Liver (tissue), 3 donors: ENCODE data around the gene ENDOU.

ENCODE experiments used
- CTCF ChIP-seq: fragments of 150-350 bp; IDR thresholded peaks from 2 replicates; pipeline ENCODE4 v1.5.1; 2017; ENCODE audit warnings: improper control_type of control experiment, low read depth, low read length; ENCODE audit not compliant: missing input control
- EGR1 ChIP-seq, 2 donors: IDR thresholded peaks; 2 replicates each; pipeline ENCODE4 v1.6.1; 2016 to 2018; ENCODE audit warnings: antibody characterized with exemption in 2 of 2, low read depth in 2 of 2
- GABPA ChIP-seq, 2 donors: IDR thresholded peaks in 1 of 2; conservative IDR thresholded peaks in 1 of 2; 2 replicates each; pipeline ENCODE4 v1.6.1; 2016; ENCODE audit warnings: antibody characterized with exemption in 2 of 2, mild to moderate bottlenecking in 1 of 2, moderate library complexity in 1 of 2
- JUND ChIP-seq, 2 donors: IDR thresholded peaks; 2 replicates each; pipeline ENCODE4 v1.6.1; 2016; ENCODE audit warnings: antibody characterized with exemption in 2 of 2
- MAX ChIP-seq: IDR thresholded peaks from 2 replicates; pipeline ENCODE4 v1.6.1; 2016; ENCODE audit warnings: antibody characterized with exemption
- NR2F2 ChIP-seq: IDR thresholded peaks from 2 replicates; pipeline ENCODE4 v1.6.1; 2016; ENCODE audit warnings: antibody characterized with exemption
- RAD21 ChIP-seq, 2 donors: IDR thresholded peaks; 2 replicates each; pipeline ENCODE4 v1.6.1; 2016; ENCODE audit warnings: antibody characterized with exemption in 2 of 2, mild to moderate bottlenecking in 2 of 2
- REST ChIP-seq: IDR thresholded peaks from 2 replicates; pipeline ENCODE4 v1.6.1; 2016; ENCODE audit warnings: antibody characterized with exemption, mild to moderate bottlenecking
- SP1 ChIP-seq: IDR thresholded peaks from 2 replicates; pipeline ENCODE4 v1.6.1; 2018; ENCODE audit warnings: antibody characterized with exemption, mild to moderate bottlenecking
- TAF1 ChIP-seq: conservative IDR thresholded peaks from 2 replicates; pipeline ENCODE4 v1.6.1; 2016; ENCODE audit warnings: antibody characterized with exemption, mild to moderate bottlenecking
- YY1 ChIP-seq: IDR thresholded peaks from 2 replicates; pipeline ENCODE4 v1.6.1; 2016; ENCODE audit warnings: antibody characterized with exemption, mild to moderate bottlenecking
- donor health status: healthy.
- donor health status: healthy.

- TF ChIP-seq MAX (no peak), GABPA (IDR thresholded peaks at IDR 0.05 in 1 of 2, conservative IDR thresholded peaks at IDR 0.05 in 1 of 2) (no peak), JUND (IDR thresholded peaks at IDR 0.05) (no peak), CTCF (no peak), SP1 (no peak), RAD21 (IDR thresholded peaks at IDR 0.05) (no peak), REST (no peak), TAF1 (no peak), NR2F2 (no peak), YY1 (no peak), EGR1 (IDR thresholded peaks at IDR 0.05; ENCODE audit: low read depth in 2 of 2) (no peak)
Observed at GRCh38 chr12:47734725-47735480, 9.6 kb upstream of the ENDOU start.
